GM20000 (cell line): ENCODE measurements around the gene ATRN.
"Not testable (repeated sequence)": the region's sequence is repeated elsewhere in the genome, so short reads cannot be mapped to it uniquely, and the experiment has no call there.

ENCODE experiments used
- DNase-seq: peaks from one replicate; pipeline ENCODE4 v3.0.0; 2012; ENCODE audit warnings: low spot score
- TF ChIP-seq, protein P1 (sequence below): IDR thresholded peaks from 2 replicates; pipeline ENCODE4 v1.5.1; 2012; ENCODE audit warnings: mild to moderate bottlenecking, control low read depth; ENCODE audit errors: extremely low read depth, missing control alignments

Gene ATRN

DNA sequence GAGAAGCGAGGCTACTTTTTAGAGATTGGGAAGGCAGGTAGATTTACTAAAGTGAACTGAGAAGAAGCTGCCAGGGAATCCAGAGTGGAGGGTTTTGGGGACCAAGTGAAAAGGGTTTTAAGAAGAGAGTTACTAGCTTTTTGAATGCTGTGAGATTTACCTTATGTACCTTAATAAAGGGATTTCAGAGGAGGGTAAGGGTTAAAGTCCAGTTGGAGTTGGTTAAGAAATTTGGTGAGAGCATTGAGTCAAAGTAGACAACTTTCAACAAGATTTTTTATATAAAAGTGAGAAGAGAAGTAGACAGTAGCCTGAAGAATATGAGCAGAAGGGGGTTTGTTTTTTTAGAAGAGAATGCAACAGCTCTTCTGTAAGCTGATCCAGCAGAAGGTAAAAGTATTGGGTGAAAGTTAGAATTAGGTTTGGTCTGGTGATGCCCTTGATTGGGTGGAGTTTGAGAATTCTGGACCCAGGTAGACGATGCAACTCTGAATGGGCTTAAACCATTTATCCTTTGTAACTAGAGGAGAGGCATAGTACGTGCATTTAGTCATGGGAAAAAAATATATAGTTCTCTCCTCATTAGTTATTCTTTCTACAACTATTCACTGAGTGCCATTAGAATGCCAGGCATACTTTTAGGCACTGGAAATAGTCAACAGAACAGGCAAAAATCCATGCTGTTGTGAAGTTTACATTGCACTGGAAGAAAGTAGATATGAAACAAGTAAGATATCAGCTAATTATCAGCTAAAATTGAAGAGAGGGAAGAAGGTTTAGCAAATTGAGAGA lies 44.8 kb downstream of the ATRN start:
- no peak for DNase-seq
- TF ChIP-seq, protein P1, sequence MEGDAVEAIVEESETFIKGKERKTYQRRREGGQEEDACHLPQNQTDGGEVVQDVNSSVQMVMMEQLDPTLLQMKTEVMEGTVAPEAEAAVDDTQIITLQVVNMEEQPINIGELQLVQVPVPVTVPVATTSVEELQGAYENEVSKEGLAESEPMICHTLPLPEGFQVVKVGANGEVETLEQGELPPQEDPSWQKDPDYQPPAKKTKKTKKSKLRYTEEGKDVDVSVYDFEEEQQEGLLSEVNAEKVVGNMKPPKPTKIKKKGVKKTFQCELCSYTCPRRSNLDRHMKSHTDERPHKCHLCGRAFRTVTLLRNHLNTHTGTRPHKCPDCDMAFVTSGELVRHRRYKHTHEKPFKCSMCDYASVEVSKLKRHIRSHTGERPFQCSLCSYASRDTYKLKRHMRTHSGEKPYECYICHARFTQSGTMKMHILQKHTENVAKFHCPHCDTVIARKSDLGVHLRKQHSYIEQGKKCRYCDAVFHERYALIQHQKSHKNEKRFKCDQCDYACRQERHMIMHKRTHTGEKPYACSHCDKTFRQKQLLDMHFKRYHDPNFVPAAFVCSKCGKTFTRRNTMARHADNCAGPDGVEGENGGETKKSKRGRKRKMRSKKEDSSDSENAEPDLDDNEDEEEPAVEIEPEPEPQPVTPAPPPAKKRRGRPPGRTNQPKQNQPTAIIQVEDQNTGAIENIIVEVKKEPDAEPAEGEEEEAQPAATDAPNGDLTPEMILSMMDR = no peak

DNA sequence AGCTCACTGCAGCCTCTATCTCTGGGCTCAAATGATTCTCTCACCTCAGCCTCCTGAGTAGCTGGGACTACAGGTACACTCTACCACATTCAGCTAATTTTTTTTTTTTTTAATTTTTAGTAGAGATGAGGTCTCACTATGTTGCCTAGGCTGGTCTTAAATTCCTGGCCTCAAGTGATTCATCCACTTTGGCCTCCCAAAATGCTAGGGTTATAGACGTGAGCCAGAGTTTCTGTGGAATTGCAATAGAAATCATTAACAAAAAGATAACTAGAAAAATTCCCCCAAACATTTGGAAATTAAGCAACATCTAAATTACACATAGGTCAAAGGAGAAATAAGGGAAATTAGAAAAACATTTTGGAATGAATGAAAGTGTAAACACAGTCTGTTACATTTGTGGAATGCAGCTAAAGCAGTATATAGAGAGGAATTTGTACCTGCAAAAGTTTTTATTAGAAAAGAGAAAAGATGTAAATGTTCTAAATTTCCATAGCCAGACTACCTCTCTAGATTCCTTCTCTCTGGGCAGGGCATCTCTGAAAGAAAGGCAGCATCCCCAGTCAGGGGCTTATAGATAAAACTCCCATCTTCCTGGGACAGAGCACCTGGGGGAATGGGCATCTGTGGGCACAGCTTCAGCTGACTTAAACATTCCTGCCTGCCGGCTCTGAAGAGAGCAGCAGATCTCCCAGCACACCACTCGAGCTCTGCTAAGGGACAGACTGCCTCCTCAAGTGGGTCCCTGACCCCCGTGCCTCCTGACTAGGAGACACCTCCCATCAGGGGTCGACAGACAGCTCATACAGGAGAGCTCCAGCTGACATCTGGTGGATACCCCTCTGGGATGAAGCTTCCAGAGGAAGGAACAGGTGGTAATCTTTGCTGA lies 51.3 kb downstream of the ATRN start:
- no peak for DNase-seq
- TF ChIP-seq, protein P1 = no peak

DNA sequence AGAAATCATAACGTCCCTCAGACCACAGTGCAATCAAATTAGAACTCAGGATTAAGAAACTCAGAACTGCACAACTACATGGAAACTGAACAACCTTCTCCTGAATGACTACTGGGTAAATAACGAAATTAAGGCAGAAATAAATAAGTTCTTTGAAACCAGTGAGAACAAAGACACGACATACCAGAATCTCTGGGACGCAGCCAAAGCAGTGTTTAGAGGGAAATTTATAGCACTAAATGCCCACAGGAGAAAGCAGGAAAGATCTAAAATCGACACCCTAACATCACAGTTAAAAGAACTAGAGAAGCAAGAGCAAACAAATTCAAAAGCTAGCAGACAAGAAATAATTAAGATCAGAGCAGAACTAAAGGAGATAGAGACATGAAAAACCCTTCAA lies 53.9 kb downstream of the ATRN start:
- not testable (repeated sequence) for DNase-seq

DNA sequence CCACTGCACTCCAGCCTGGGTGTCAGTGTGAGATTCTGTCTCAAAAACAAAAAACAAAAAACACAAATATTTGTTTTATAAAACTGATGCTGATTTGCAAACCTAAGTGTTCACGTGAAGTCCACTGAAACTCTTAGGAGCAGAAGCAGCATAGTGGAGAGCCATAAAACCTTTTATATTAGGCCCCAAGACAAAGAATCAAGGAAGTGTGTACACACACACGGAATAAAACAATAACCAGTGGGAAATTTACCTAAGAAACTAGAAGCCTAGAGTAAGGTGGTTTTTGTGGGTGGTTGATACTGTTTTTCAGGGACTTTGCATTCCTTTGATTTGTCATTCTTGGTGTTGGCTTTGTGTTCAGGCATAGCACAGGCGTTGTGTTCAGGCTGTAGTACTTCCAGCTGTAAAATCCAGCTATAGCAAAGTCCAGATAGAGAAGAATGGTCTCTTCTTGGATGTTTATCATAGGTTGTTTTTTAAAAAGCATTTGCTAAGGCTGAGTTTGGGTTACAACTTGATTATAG lies 61.3 kb downstream of the ATRN start:
- TF ChIP-seq, protein P1 = no peak
- no peak for DNase-seq

- not testable (repeated sequence) for DNase-seq
These were observed 66.9 kb downstream of the ATRN start for GRCh38 chr20:3537733-3538132.

DNA sequence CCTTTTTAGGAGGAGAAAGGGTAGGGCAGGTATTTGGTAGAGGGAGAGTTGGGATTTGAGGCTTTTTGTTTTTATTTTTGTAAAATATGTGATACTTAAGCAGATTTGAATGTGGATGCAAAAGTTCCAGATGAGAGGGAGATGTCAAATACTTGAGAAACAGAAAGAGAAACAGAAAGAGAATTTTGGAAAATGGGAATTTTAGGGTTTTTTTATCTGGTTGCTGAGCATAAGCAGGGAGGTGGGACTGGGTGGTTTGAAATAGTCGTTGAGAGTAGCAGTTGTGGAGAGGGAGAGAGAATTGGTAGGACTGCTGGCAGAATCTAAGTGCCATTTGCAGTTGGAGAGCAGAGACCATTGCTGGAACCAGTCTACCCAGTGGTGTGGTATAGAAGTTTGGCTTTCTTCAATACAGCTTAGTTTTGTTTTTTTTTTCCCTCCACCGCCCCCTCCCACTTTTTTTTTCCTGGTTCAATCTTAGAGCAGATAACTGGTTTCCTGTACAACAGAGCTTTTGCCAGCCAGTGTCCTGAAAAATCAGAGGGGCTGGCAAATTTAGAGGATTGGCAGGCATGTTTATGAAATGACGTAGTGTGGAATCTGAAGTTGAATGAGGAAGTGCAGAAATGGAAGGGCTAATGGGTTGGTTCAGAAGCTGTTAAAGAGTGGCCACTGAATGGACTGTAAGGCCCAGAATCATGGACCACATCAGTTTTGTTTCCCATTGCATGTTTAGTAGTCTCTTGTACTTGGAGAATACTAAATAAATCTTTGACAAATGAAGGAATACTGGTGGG lies 68.7 kb downstream of the ATRN start:
- no peak for DNase-seq
- TF ChIP-seq, protein P1 = no peak

GRCh38 chr20:3541887-3542721 lies 71.3 kb downstream of the ATRN start:
- TF ChIP-seq, protein P1 = no peak
- no peak for DNase-seq
